Keratinocyte (primary cell): Measurements from ENCODE around the gene IL12RB2. TPM values are rescaled to one million over a fixed set of nuclear protein-coding genes. Genes with fewer than 3 reads are reported as not detected.

ENCODE experiments used
- DNase-seq: peaks from one replicate; pipeline ENCODE4 v3.0.0-alpha.2; 2011; ENCODE audit warnings: low read depth, missing footprints, low spot score
- FAIRE-seq: peaks from 2 replicates; lab custom pipeline; 2011; peaks lifted over from hg19 to GRCh38; lab: Jason Lieb, UNC
- H2AFZ ChIP-seq: 2 replicates; pipeline ENCODE4 v1.6.0; 2012; ENCODE audit warnings: low read length, control low read depth, inconsistent platforms; ENCODE audit not compliant: control insufficient read depth
- H3K27ac ChIP-seq: 2 replicates; pipeline ENCODE4 v1.5.1; 2011; ENCODE audit warnings: low read length; ENCODE audit not compliant: control insufficient read depth, insufficient read depth
- H3K27me3 ChIP-seq: 3 replicates; pipeline ENCODE4 v1.6.0; 2011; ENCODE audit warnings: low read length; ENCODE audit not compliant: control insufficient read depth, insufficient read depth; ENCODE audit errors: extremely low read depth
- H3K36me3 ChIP-seq, 2 experiments: 2 replicates in 1 of 2; 3 replicates in 1 of 2; pipeline ENCODE4 v1.5.1; 2011; ENCODE audit warnings: low read length in 2 of 2, mild to moderate bottlenecking in 1 of 2; ENCODE audit not compliant: control insufficient read depth in 2 of 2, insufficient read depth in 2 of 2; ENCODE audit errors: extremely low read depth in 1 of 2
- H3K4me1 ChIP-seq: 3 replicates; pipeline ENCODE4 v1.5.1; 2011; ENCODE audit warnings: low read length; ENCODE audit not compliant: control insufficient read depth, insufficient read depth; ENCODE audit errors: extremely low read depth
- H3K4me2 ChIP-seq: 3 replicates; pipeline ENCODE4 v1.6.0; 2011; ENCODE audit warnings: low read depth, low read length; ENCODE audit not compliant: control insufficient read depth, insufficient read depth; ENCODE audit errors: extremely low read depth
- H3K4me3 ChIP-seq, 3 experiments: fragments of 200-600 bp in 1 of 3; sonication (generic) in 1 of 3; 2 replicates in 2 of 3; 3 replicates in 1 of 3; pipeline ENCODE4 v1.5.1; 2011 to 2016; ENCODE audit warnings: low read length in 3 of 3, mild to moderate bottlenecking in 3 of 3, control low read depth in 2 of 3, inconsistent platforms in 1 of 3, low read depth in 1 of 3, mixed read lengths in 1 of 3, mixed run types in 1 of 3, moderate library complexity in 1 of 3; ENCODE audit not compliant: control insufficient read depth in 2 of 3, insufficient read depth in 2 of 3; ENCODE audit errors: extremely low read depth in 1 of 3
- H3K79me2 ChIP-seq: 2 replicates; pipeline ENCODE4 v1.6.0; 2012; ENCODE audit warnings: low read length; ENCODE audit not compliant: control insufficient read depth, insufficient read depth
- H3K9ac ChIP-seq: 3 replicates; pipeline ENCODE4 v1.6.0; 2011; ENCODE audit warnings: low read length; ENCODE audit not compliant: control insufficient read depth, insufficient read depth; ENCODE audit errors: extremely low read depth
- H3K9me1 ChIP-seq: 3 replicates; pipeline ENCODE4 v1.6.0; 2011; ENCODE audit warnings: low read length; ENCODE audit not compliant: control insufficient read depth, insufficient read depth; ENCODE audit errors: extremely low read depth
- H3K9me3 ChIP-seq: 2 replicates; pipeline ENCODE4 v1.5.1; 2012; ENCODE audit warnings: low read depth, low read length; ENCODE audit not compliant: control insufficient read depth
- H4K20me1 ChIP-seq: 3 replicates; pipeline ENCODE4 v1.6.0; 2011; ENCODE audit warnings: low read length; ENCODE audit not compliant: control insufficient read depth, insufficient read depth; ENCODE audit errors: extremely low read depth
- CTCF ChIP-seq, 3 experiments: IDR thresholded peaks in 1 of 3; conservative IDR thresholded peaks in 1 of 3; optimal IDR thresholded peaks in 1 of 3; 2 replicates in 2 of 3; 3 replicates in 1 of 3; pipeline versions ENCODE3 to v1.5.1; 2011; ENCODE audit warnings: low read length in 3 of 3, mild to moderate bottlenecking in 3 of 3, moderate library complexity in 2 of 3, control low read depth in 1 of 3, inconsistent platforms in 1 of 3; ENCODE audit not compliant: insufficient read depth in 2 of 3; ENCODE audit errors: extremely low read depth in 1 of 3
- EZH2 ChIP-seq: IDR thresholded peaks from one replicate; pipeline ENCODE4 v1.6.1; 2012; ENCODE audit warnings: inconsistent platforms, mild to moderate bottlenecking, low read length, moderate library complexity
- dilution Hi-C: fragments of 300-500 bp; cut with MboI; formaldehyde crosslinking; loops from one replicate; pipeline ENCODE4 v1.7.0; 2020; ENCODE audit warnings: low sequenced_read_pairs; ENCODE audit not compliant: extremely low pct_ligation_motif_present
- polyA plus RNA-seq, 5 experiments: library from polyadenylated mRNA; depleted of rRNA in 3 of 5; stranded (reverse) in 3 of 5; stranded (forward) in 1 of 5; unstranded in 1 of 5; fragments of >200 nt; gene quantifications; 1 replicate in 1 of 5; 2 replicates in 3 of 5; 3 replicates in 1 of 5; pipeline versions ENCODE4 v1.2.1 to v1.2.3, GENCODE V29; 2011 to 2012; ENCODE audit warnings: missing spikeins in 2 of 5, low read depth in 1 of 5, low replicate concordance in 1 of 5

IL12RB2 gene
- polyA plus RNA-seq, 1 donor (not counting 4 experiments of a cell fraction or from before 2014, with no cell fraction given), result 0.63 TPM

DNA sequence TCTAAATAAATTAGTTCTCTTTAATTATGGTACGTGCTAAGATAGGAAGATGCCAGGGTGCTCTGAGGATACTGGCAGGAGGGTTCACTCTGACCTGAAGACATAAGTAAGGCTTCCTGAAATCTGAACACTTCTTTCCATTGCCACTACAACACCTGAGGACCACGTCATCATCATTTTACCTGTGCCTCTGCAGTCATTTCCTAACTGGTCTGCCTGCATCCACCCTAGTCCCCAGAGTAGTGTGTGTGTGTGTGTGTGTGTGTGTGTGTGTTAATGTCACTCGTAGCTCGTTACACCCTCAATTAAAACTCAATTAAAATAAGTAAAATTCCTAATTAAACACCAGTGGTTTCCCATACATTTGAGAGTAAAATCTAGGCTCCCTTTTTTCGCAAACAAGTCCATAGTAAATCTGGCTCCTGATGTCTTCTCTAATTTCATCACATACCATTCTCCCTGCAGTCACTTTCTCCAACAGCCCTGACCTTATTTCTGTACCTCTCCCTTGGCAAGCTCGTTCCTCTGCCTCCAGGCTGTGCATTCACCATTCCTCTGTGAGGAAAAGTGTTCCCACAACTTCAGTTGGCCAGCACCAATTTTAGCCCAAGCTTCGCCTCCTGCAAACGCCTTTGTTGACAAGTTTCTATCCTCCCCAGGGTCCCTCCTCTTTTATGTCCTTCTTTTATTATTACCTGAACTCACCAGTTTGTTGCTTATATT, 8.7 kb downstream of the IL12RB2 start:
- no peaks in the 10 kb centered on the region for H3K9me3 ChIP-seq
- peak overlapping the region; percentile 6 for H2AFZ ChIP-seq
- no peaks in the 10 kb centered on the region for H3K27me3 ChIP-seq
- peak overlapping the region; percentile 62 for H3K4me2 ChIP-seq
- H3K9me1 ChIP-seq, result no peaks in the 10 kb centered on the region
- TF ChIP-seq EZH2 (no peak), CTCF (optimal IDR thresholded peaks at IDR 0.05 in 1 of 3, IDR thresholded peaks at IDR 0.05 in 1 of 3, conservative IDR thresholded peaks at IDR 0.05 in 1 of 3; ENCODE audit: extremely low read depth in 1 of 3, insufficient read depth in 2 of 3, low read length in 3 of 3) (no peak)
- no peak for DNase-seq
- no peak overlapping the region for H3K9ac ChIP-seq
- H3K4me1 ChIP-seq, result peaks cover 24% of the 10 kb centered on the region
- no peaks in the 10 kb centered on the region for H3K36me3 ChIP-seq
- dilution Hi-C loops, result no loop called here
- no peak overlapping the region for H3K4me3 ChIP-seq
- H3K79me2 ChIP-seq, result no peaks in the 10 kb centered on the region
- H4K20me1 ChIP-seq, result no peaks in the 10 kb centered on the region
- peak overlapping the region; percentile 2 for H3K27ac ChIP-seq
- peak; percentile 56 for FAIRE-seq

DNA sequence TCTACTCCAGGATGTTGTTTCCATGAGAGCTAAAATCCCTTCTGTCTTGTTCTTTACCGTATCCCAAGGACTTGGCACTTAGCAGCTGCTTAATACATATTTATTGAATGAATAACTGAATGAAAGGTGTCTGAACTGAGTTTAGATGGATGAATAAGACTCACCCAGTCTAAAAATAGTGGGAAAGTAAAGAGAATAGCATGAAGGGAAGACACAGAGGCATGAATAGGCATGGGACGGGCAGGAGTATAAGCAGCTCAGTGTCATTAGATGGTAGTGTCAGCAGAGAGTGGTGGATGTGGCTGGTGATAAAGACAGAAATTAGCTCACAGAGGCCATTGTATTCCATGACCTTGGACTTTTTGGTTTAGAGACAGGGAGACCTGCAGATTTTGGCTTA, 9.2 kb downstream of the IL12RB2 start:
- no peaks in the 10 kb centered on the region for H3K9me3 ChIP-seq
- H2AFZ ChIP-seq, result peak overlapping the region; percentile 6
- H3K4me3 ChIP-seq, result no peak overlapping the region
- no peak for TF ChIP-seq CTCF (optimal IDR thresholded peaks at IDR 0.05 in 1 of 3, IDR thresholded peaks at IDR 0.05 in 1 of 3, conservative IDR thresholded peaks at IDR 0.05 in 1 of 3; ENCODE audit: extremely low read depth in 1 of 3, insufficient read depth in 2 of 3, low read length in 3 of 3)
- no peak for TF ChIP-seq EZH2
- H3K27ac ChIP-seq, result peak overlapping the region; percentile 2
- DNase-seq (no peak), FAIRE-seq (peak; percentile 94)
- no peak overlapping the region for H3K9ac ChIP-seq
- H3K4me1 ChIP-seq, result peaks cover 24% of the 10 kb centered on the region
- H3K4me2 ChIP-seq, result peak overlapping the region; percentile 62
- dilution Hi-C loops, result no loop called here
- no peaks in the 10 kb centered on the region for H3K9me1 ChIP-seq
- H3K79me2 ChIP-seq, result no peaks in the 10 kb centered on the region
- H4K20me1 ChIP-seq, result no peaks in the 10 kb centered on the region
- no peaks in the 10 kb centered on the region for H3K27me3 ChIP-seq
- no peaks in the 10 kb centered on the region for H3K36me3 ChIP-seq
